CD4-positive, alpha-beta T cell treated with Interleukin-1 beta for 1 hour (primary cell): ENCODE measurements around the gene B3GNT5.

Experiments used
- DNase-seq, 2 donors: peaks; one replicate each; pipeline ENCODE4 v3.0.0-alpha.2; 2020 to 2022

B3GNT5 gene

DNA sequence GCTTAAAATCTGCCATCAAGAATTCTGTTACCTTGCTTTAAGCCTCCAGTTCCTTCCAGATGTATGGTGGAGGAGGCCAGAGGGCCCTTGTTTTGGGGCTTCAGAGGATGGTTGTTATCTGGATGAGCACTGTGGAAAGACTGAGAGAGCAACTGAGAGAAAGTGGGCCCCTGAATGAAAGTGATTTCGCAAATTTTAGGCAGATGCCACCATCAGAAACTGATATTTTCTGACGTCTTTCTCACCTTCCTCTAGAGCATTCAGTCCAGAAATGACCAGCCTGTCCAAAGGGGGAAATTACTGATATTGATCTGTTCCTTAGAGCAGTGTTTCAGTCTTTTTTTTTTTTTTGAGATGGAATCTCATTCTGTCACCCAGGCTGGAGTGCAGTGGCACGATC lies 13.4 kb downstream of the B3GNT5 start:
- DNase-seq: no peak

DNA sequence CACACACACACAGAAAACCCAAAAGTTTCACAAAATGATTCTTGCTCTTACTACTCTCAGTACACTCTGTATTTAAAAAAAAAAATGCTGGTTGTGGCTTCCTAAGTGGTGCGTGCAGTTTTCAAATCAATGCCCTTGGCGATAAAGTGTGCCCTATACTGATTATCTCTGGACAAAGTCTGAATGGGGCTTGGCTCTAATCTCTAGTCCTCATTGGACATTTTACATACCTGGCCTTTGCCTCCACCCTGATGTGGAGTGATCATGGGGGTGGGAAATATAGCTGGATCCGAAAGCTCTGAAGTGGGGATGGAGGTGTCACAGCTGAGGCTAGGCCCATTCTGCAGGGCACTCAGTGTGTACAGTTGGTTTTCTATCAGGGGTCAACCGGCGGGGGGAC lies 14.1 kb downstream of the B3GNT5 start:
- DNase-seq: no peak

DNA sequence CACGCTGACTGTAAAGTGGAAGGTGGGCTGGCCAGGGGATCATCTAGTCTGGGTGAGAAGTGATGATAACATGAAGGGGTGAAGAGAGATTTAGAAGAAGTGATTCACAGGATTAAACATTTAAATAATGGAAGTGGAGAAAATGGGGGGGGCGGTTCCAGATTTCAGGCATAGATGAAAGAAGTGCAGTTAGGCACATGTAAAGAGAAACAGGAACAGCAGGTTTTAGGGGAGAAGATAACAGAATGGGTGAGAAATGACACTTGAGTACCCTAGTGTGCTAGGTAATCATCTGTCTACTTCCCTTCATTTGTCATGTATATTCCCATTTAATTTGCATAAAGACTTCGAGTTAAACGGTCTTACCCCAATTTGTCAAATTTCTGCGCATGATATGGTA lies 15.3 kb downstream of the B3GNT5 start:
- no peak for DNase-seq

DNA sequence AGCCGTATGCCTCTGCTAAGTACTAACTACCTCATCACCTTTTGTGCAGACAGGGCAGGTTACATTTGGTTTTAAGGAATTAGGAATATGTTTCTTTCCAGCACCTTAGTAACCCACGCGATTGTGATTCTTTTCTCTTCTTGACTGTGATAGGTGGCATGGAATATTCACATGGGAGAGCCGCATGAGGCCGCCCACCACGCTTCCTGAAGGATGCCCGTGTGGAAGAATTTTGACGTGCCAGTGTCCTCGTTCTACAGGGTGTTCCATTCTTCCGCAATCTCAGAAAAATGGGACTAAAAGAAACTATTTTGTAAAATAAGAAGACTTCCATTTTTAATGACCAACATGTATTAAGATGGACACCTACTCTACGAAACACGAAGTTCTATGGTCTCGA lies 16.3 kb downstream of the B3GNT5 start:
- DNase-seq: no peak

- DNase-seq: no peak
Measured at GRCh38 chr3:183270344-183270743, 17.3 kb downstream of the B3GNT5 start.

DNA sequence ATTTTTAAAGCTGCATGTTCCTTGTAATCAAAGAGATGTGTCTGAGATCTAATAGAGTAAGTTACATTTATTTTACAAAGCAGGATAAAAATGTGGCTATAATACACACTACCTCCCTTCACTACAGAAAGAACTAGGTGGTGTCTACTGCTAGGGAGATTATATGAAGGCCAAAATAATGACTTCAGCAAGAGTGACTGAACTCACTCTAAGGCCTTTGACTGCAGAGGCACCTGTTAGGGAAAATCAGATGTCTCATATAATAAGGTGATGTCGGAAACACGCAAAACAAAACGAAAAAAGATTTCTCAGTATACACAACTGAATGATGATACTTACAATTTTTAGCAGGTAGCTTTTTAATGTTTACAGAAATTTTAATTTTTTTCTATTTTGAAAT lies 19.1 kb downstream of the B3GNT5 start:
- DNase-seq: no peak

DNA sequence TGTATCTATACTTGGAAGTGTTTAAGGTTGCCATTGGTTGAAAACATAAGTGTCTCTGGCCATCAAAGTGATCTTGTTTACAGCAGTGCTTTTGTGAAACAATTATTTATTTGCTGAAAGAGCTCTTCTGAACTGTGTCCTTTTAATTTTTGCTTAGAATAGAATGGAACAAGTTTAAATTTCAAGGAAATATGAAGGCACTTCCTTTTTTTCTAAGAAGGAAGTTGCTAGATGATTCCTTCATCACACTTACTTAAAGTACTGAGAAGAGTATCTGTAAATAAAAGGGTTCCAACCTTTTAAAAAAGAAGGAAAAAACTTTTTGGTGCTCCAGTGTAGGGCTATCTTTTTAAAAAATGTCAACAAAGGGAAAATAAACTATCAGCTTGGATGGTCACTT lies 19.7 kb downstream of the B3GNT5 start:
- DNase-seq: no peak

DNA sequence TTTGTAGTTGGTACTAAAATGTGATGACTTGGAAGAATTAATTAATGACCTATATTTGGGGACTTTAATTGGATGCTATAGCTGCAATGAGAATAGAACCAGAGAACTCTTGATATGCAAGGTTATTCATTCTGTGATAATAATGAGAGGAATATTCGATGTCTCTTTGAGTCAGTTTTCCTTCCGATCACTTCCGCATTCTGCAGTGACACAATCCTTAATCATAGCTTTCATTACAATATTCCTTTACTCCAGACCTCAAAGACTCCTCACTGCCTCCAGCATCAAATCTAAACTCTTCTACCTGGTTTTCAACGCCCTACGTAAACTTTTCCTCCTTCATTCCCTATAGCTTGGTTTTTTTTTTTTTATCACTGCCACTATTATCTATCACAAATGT lies 21.6 kb downstream of the B3GNT5 start:
- no peak for DNase-seq

GRCh38 chr3:183275418-183275817 lies 22.4 kb downstream of the B3GNT5 start:
- peak in 1 of 2 donors; percentile 29 for DNase-seq

- no peak for DNase-seq
Measured at GRCh38 chr3:183275937-183276336, 22.9 kb downstream of the B3GNT5 start.

GRCh38 chr3:183277260-183277659 lies 24.2 kb downstream of the B3GNT5 start:
- no peak for DNase-seq

GRCh38 chr3:183278479-183279088 lies 25.5 kb downstream of the B3GNT5 start:
- no peak for DNase-seq

- DNase-seq: no peak
Measured at GRCh38 chr3:183279371-183279770, 26.3 kb downstream of the B3GNT5 start.

DNA sequence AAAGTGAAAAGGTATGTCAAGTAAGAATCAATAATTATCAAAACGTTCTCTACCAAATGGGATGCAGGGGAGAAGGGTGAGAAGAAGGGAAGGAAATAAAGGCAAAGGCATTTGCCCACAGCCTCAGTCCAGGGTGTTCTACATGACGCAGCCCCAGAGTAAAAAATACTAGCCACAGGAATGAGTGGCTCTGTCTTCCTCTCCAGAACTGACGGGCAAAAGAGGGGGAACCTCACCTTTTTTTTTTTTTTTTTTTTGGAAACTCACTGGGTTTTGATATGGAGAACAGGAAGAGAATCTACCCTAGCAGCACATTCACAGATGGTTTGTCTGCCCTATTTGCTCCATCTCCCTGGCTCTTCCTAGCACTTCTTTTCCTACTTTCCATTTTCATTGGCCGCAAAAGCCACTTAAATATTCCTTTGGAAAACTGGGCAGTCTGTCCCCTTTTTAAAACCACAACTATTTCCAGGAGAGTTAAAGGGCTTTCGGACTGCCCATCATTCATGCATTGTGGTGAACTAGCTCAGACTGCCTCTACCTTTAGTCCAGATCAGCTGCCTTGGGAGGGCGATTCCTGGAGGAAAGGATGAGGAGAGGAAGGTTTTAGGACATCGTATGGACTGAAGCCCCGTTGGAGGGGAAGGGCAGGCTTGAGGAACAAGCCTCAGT lies 28.2 kb downstream of the B3GNT5 start:
- no peak for DNase-seq

GRCh38 chr3:183283886-183284285 lies 30.8 kb downstream of the B3GNT5 start:
- no peak for DNase-seq

GRCh38 chr3:183284570-183284969 lies 31.5 kb downstream of the B3GNT5 start:
- no peak for DNase-seq

DNA sequence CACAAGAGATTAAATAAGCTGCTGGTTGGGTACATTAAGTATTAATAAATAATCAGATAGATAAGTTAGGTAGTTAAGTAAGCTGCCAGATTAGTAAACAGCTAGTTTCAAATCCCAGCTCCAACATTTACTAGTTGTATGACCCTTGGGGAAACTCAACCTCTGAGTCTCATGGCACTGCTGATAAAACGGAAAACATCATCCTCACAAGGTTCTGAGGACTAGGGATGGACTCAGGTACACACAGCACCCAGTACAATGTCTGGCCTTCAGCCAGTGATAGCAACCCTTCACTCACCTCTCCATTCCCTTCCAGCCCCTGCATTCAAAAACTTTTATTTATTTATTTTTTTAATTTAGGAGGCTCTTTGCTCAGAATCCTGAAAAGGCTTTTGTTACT lies 32.3 kb downstream of the B3GNT5 start:
- DNase-seq: peak in 1 of 2 donors; percentile 5

GRCh38 chr3:183285828-183286457 lies 32.9 kb downstream of the B3GNT5 start:
- peak; percentile 94 to 95 for DNase-seq

- DNase-seq: peak in 1 of 2 donors; percentile 10
Measured at GRCh38 chr3:183287301-183287971, 34.4 kb downstream of the B3GNT5 start.

DNA sequence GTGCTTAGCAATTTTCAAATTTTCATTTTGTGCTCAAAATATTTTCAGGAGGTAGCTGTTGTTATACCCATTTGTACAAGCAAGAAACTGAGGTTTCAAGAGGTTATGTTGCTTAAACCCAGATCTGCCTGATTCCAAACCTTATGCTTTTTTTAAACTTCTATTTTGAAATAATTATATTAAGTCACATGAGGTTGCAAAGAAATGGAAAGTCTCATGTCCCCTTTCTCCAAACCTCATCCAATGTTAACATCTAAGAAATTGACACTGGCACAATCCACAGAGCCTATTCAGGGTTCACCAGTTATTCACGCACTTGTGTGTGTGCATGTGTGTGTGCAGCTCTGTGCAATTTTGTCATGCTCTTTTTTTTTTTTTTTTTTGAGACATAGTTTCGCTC lies 35.1 kb downstream of the B3GNT5 start:
- DNase-seq: no peak

- DNase-seq: no peak
Measured at GRCh38 chr3:183290216-183290615, 37.2 kb downstream of the B3GNT5 start.

DNA sequence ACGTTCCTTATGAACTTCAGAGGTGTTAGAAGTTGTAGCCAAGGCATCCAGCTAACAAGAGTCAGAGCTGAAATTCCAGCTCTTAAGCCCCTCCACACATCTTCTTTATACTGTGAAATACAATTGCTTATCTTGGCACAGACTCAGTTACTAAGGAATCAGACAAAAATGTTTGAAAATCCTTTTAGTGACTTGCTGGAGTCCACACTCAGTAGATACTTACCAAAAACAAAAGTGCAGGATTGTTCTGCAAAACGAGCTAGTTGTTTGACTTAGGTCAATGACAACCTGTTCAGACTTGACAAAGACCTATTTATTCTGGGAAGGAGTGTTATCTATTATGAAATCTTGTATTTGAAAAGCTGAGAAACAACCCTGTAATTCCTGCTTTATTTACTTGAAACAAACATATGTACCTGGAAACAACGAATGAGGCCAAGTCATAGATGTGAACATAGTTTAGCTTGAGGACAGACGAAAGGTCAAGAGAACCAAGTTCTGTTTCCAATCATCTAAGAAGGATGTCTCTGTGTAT lies 38.5 kb downstream of the B3GNT5 start:
- no peak for DNase-seq

- no peak for DNase-seq
Measured at GRCh38 chr3:183293966-183294365, 40.9 kb downstream of the B3GNT5 start.

GRCh38 chr3:183295211-183295610 lies 42.2 kb downstream of the B3GNT5 start:
- DNase-seq: peak in 1 of 2 donors; percentile 46
